K562 (cell line): Measurements from ENCODE around the gene CALCB. TPM values are rescaled to one million over a fixed set of nuclear protein-coding genes. Genes with fewer than 3 reads are reported as not detected.

Experiments
- ATAC-seq: fragments of 200-7000 bp; cut with Tn5 transposase; 3 replicates; pipeline ENCODE4 v1.9.1; 2020; ENCODE audit warnings: moderate library complexity
- BruUV-seq: library from RNA; stranded (reverse); fragments of 400-500 nt; replicated peaks from 2 replicates; lab custom pipeline; 2021; lab: Mats Ljungman, UMichigan
- CTCF ChIA-PET: fragments of 300-600 bp; formaldehyde crosslinking; extraction: SDS; loops from one replicate; lab custom pipeline; 2021; ENCODE audit warnings: low intra/inter-chr PET ratio; lab: Yijun Ruan, JAX
- POLR2A ChIA-PET: fragments of 300-600, 350-650 bp; sonication (Branson Sonifier 250); formaldehyde crosslinking; extraction: SDS; loops from one replicate; lab custom pipeline; 2021; ENCODE audit warnings: antibody characterized with exemption, inconsistent platforms; lab: Yijun Ruan, JAX
- DNase-seq, 4 experiments: peaks; one replicate each; pipeline versions ENCODE4 v3.0.0 to v3.0.0-alpha.2; 2011 to 2018; ENCODE audit warnings: low spot score in 3 of 4, mixed read lengths in 3 of 4; ENCODE audit errors: extremely low read depth in 1 of 4
- FAIRE-seq: peaks from 2 replicates; lab custom pipeline; 2011; peaks lifted over from hg19 to GRCh38; lab: Jason Lieb, UNC
- H2AFZ ChIP-seq: 2 replicates; pipeline ENCODE4 v1.6.0; 2011; ENCODE audit warnings: low read depth, low read length, control low read depth, inconsistent platforms
- H3K27ac ChIP-seq: fragments of 200-600 bp; 3 replicates; pipeline ENCODE4 v1.8.0; 2011; ENCODE audit warnings: low read depth, mild to moderate bottlenecking, control low read depth, inconsistent platforms, low read length, moderate library complexity, mixed read lengths; ENCODE audit errors: extremely low read depth
- H3K27me3 ChIP-seq, 2 experiments: fragments of 300-600 bp in 1 of 2; 2 replicates in 1 of 2; 3 replicates in 1 of 2; pipeline versions ENCODE4 v1.6.0 to v1.8.0; 2011; ENCODE audit warnings: inconsistent platforms in 2 of 2, low read length in 2 of 2, mild to moderate bottlenecking in 1 of 2, mixed read lengths in 1 of 2, moderate library complexity in 1 of 2; ENCODE audit not compliant: control insufficient read depth in 2 of 2, insufficient read depth in 2 of 2
- H3K36me3 ChIP-seq: fragments of 300-600 bp; 3 replicates; pipeline ENCODE4 v1.8.0; 2011; ENCODE audit warnings: mild to moderate bottlenecking, low read length, inconsistent platforms; ENCODE audit not compliant: control insufficient read depth, insufficient read depth
- H3K4me1 ChIP-seq, 2 experiments: fragments of 200-600 bp in 1 of 2; replicated peaks in 1 of 2; 2 replicates in 1 of 2; 3 replicates in 1 of 2; pipeline versions ENCODE4 v1.5.1 to v1.8.0; 2011; ENCODE audit warnings: inconsistent platforms in 2 of 2, low read length in 2 of 2, mild to moderate bottlenecking in 1 of 2, mixed read lengths in 1 of 2, moderate library complexity in 1 of 2; ENCODE audit not compliant: control insufficient read depth in 2 of 2, insufficient read depth in 2 of 2
- H3K4me2 ChIP-seq: 2 replicates; pipeline ENCODE4 v1.6.1; 2011; ENCODE audit warnings: low read length, control low read depth, inconsistent platforms, mixed read lengths; ENCODE audit not compliant: insufficient read depth
- H3K4me3 ChIP-seq: fragments of 200-600 bp; sonication (generic), shearing (Covaris generic); 2 replicates; pipeline ENCODE4 v1.5.1; 2016; ENCODE audit warnings: control low read depth, inconsistent platforms
- H3K79me2 ChIP-seq: fragments of 200-600 bp; 3 replicates; pipeline ENCODE4 v1.8.0; 2011; ENCODE audit warnings: low read length, inconsistent platforms; ENCODE audit not compliant: control insufficient read depth, insufficient read depth
- H3K9ac ChIP-seq, 2 experiments: 2 replicates each; pipeline versions ENCODE4 v1.6.0 to v1.6.1; 2011; ENCODE audit warnings: low read depth in 2 of 2, low read length in 2 of 2, control low read depth in 1 of 2, inconsistent platforms in 1 of 2, mild to moderate bottlenecking in 1 of 2, mixed read lengths in 1 of 2; ENCODE audit not compliant: insufficient read depth in 1 of 2
- H3K9me1 ChIP-seq: one replicate; pipeline ENCODE4 v1.6.0; 2011; ENCODE audit warnings: inconsistent platforms, mild to moderate bottlenecking, low read length, moderate library complexity; ENCODE audit not compliant: control insufficient read depth, insufficient read depth
- H3K9me3 ChIP-seq: replicated peaks from 2 replicates; pipeline ENCODE4 v1.5.1; 2011; ENCODE audit warnings: low read depth, low read length, inconsistent platforms; ENCODE audit not compliant: control insufficient read depth, insufficient read depth
- H4K20me1 ChIP-seq: replicated peaks from 2 replicates; pipeline ENCODE4 v1.6.1; 2011; ENCODE audit warnings: low read length, inconsistent platforms, mixed read lengths; ENCODE audit not compliant: control insufficient read depth, insufficient read depth
- ATF4 ChIP-seq: fragments of 450-650 bp; formaldehyde crosslinking; IDR thresholded peaks from 2 replicates; pipeline ENCODE4 v1.4.0; 2022; ENCODE audit warnings: mild to moderate bottlenecking, moderate library complexity
- CSDE1 ChIP-seq, 2 experiments: fragments of 450-650 bp; IDR thresholded peaks; 2 replicates each; pipeline ENCODE4 v1.6.1; 2016; ENCODE audit warnings: mild to moderate bottlenecking in 1 of 2
- KLF10 ChIP-seq: fragments of 250-450 bp; sonication (Bioruptor Pico); IDR thresholded peaks from 2 replicates; pipeline ENCODE4 v1.6.1; 2021; ENCODE audit warnings: matching md5 sums
- MCM7 ChIP-seq, 2 experiments: fragments of 450-650 bp; IDR thresholded peaks; 2 replicates each; pipeline ENCODE4 v1.6.1; 2016 to 2018
- MTF1 ChIP-seq: fragments of 250-450 bp; sonication (Bioruptor Pico); IDR thresholded peaks from 2 replicates; pipeline ENCODE4 v1.9.0; 2021; ENCODE audit warnings: moderate library complexity, mild to moderate bottlenecking, inconsistent platforms, borderline replicate concordance
- POLR2A ChIP-seq: fragments of 450-650 bp; conservative IDR thresholded peaks from 2 replicates; pipeline ENCODE4 v1.6.1; 2016
- RNF219 ChIP-seq: fragments of 250-450 bp; sonication (Bioruptor Pico); IDR thresholded peaks from 2 replicates; pipeline ENCODE4 v1.5.0; 2022; ENCODE audit warnings: mild to moderate bottlenecking
- SMAD1 ChIP-seq: fragments of 150-350 bp; IDR thresholded peaks from 2 replicates; pipeline ENCODE4 v1.6.1; 2014; ENCODE audit warnings: low read length, low read depth; ENCODE audit not compliant: partially characterized antibody
- SMC3 ChIP-seq: conservative IDR thresholded peaks from 2 replicates; pipeline ENCODE4 v1.6.1; 2011; ENCODE audit warnings: low read depth, low read length, improper control_type of control experiment; ENCODE audit not compliant: insufficient read depth
- SRSF3 ChIP-seq: fragments of 200-400 bp; formaldehyde crosslinking; IDR thresholded peaks from 2 replicates; pipeline ENCODE4 v1.6.1; 2016; ENCODE audit warnings: mild to moderate bottlenecking, low read length, moderate library complexity; ENCODE audit not compliant: insufficient read depth
- SRSF7 ChIP-seq: fragments of 200-400 bp; formaldehyde crosslinking; optimal IDR thresholded peaks from 2 replicates; pipeline ENCODE3; 2017; ENCODE audit warnings: mild to moderate bottlenecking, low read depth, low read length
- ZNF124 ChIP-seq: sonication (generic); formaldehyde crosslinking; IDR thresholded peaks from 2 replicates; pipeline ENCODE4 v1.8.1; 2022; ENCODE audit warnings: missing genetic modification reagents
- ZNF280B ChIP-seq: fragments of 250-450 bp; sonication (Bioruptor Pico); IDR thresholded peaks from 2 replicates; pipeline ENCODE4 v1.5.1; 2021; ENCODE audit warnings: mild to moderate bottlenecking
- ZNF512 ChIP-seq: IDR thresholded peaks from 2 replicates; pipeline ENCODE4 v1.6.1; 2016; ENCODE audit warnings: missing genetic modification characterization, missing compliant biosample characterization
- WGBS: fragments of 100-300 bp; shearing (Covaris generic); methylation state at CpG from one replicate; pipeline ENCODE4 v1.1.6; 2016; ENCODE audit warnings: low coverage, mixed read lengths; ENCODE audit not compliant: insufficient coverage; ENCODE audit errors: missing lambda C conversion rate; 5-methylcytosine and 5-hydroxymethylcytosine counted together
- in situ Hi-C: fragments of 300-500 bp; cut with MboI; formaldehyde crosslinking; loops from 4 replicates; pipeline ENCODE4 v1.15.0; 2018; ENCODE audit warnings: inconsistent platforms, mixed read lengths
- intact Hi-C: fragments of 100-400 bp; cut with micrococcal nuclease; formaldehyde crosslinking; loops from 2 replicates; pipeline ENCODE4 v1.14.2; 2022
- polyA plus RNA-seq, 8 experiments: library from polyadenylated mRNA; depleted of rRNA in 4 of 8; stranded (reverse) in 5 of 8; unstranded in 3 of 8; fragments of >200 nt; fragmentation: Nextera tagmentation in 2 of 8; fragmentation: Illumina TruSeq in 1 of 8; extraction: Ambion mirVana in 2 of 8; extraction: Trizol in 1 of 8; gene quantifications; 2 replicates each; pipeline versions ENCODE4 v1.2.1 to v1.2.3, GENCODE V29; 2011 to 2014; ENCODE audit warnings: inconsistent platforms in 1 of 8, missing spikeins in 1 of 8
- total RNA-seq, 7 experiments: library from RNA; depleted of rRNA in 6 of 7; stranded (reverse); fragments of >200 nt in 6 of 7; fragmentation: Illumina TruSeq in 2 of 7; extraction: Trizol in 2 of 7; gene quantifications; 2 replicates each; pipeline versions ENCODE4 v1.2.1 to v1.2.3, GENCODE V29; 2011 to 2021; ENCODE audit warnings: low replicate concordance in 1 of 7

The CALCB gene
- total and polyA plus RNA-seq, 9 of the 15 experiments (the other 6 are each of a cell fraction or from before 2014, with no cell fraction given), result not detected

GRCh38 chr11:15111215-15111614 is 37.8 kb downstream of the CALCB start:
- Histone ChIP-seq H3K4me2 (no peak overlapping the region), H3K27me3 (peaks cover 3 to 18% of the 10 kb centered on the region in 2 experiments; a peak in 3 of 5 replicates), H3K36me3 (no peaks in the 10 kb centered on the region), H3K79me2 (no peaks in the 10 kb centered on the region), H2AFZ (no peak overlapping the region), H4K20me1 (no peaks in the 10 kb centered on the region), H3K9ac (no peak overlapping the region), H3K4me3 (no peak overlapping the region), H3K27ac (no peak overlapping the region), H3K9me3 (no peaks in the 10 kb centered on the region), H3K9me1 (no peaks in the 10 kb centered on the region), H3K4me1 (no peaks in the 10 kb centered on the region)
- FAIRE-seq (no peak), ATAC-seq (no peak), DNase-seq (no peak)
- no TSS peak for BruUV-seq
- intact Hi-C loops (no loop called here), in situ Hi-C loops (no loop called here)
- 0% methylated on average over 3 of the region's 3 CpGs for WGBS
- TF ChIP-seq CSDE1 (IDR thresholded peaks at IDR 0.05) (no peak), SMC3 (no peak), ZNF512 (no peak), POLR2A (no peak), MCM7 (IDR thresholded peaks at IDR 0.05) (no peak), SRSF7 (no peak), ZNF280B (CRISPR knock-in tag) (no peak), MTF1 (no peak), SRSF3 (no peak), RNF219 (CRISPR knock-in tag) (no peak), ZNF124 (no peak), ATF4 (no peak), KLF10 (CRISPR knock-in tag) (no peak), SMAD1 (no peak)
- POLR2A ChIA-PET, result interaction anchor here (0.6 kb wide), 1 partner anchor 234 kb away, joined by 4 read pairs; no protein-coding TSS in a partner anchor
- CTCF ChIA-PET, result no interaction called here
